Large intestine (tissue), 1 donor: ENCODE data around the gene PAPOLA. TPM values are rescaled to one million over a fixed set of nuclear protein-coding genes. Genes with fewer than 3 reads are reported as not detected.

Experiments
- polyA plus RNA-seq: library from polyadenylated mRNA; unstranded; fragments of 120-200 nt; gene quantifications from one replicate; pipeline ENCODE4 v1.2.1, GENCODE V29; 2013

PAPOLA gene
- polyA plus RNA-seq, 1 donor = 173 TPM

Other genes with a start within 250 kb of the PAPOLA start
- 5.4 TPM for gene BDKRB1, start 246.2 kb upstream of the PAPOLA start, polyA plus RNA-seq
- 29.1 TPM for gene ATG2B, start 139.0 kb upstream of the PAPOLA start, polyA plus RNA-seq
- 39.6 TPM for gene GSKIP, start 138.9 kb upstream of the PAPOLA start, polyA plus RNA-seq
- 1.8 TPM for gene AK7, start 110.3 kb upstream of the PAPOLA start, polyA plus RNA-seq